Adrenal gland (tissue), 5 donors: Measurements from ENCODE around the gene AGAP1.

Source experiments
- CTCF ChIP-seq, 6 experiments: fragments of 450-650 bp in 4 of 6; fragments of 200-600 bp in 2 of 6; sonication (generic) in 1 of 6; IDR thresholded peaks; 1 replicate in 5 of 6; 2 replicates in 1 of 6; pipeline versions ENCODE4 v1.5.1 to v1.8.0; 2016 to 2021; ENCODE audit warnings: antibody characterized with exemption in 6 of 6, mild to moderate bottlenecking in 2 of 6, moderate library complexity in 1 of 6
- POLR2A ChIP-seq, 2 donors: fragments of 450-650 bp; IDR thresholded peaks; one replicate each; pipeline ENCODE4 v1.6.1; 2017; ENCODE audit warnings: antibody characterized with exemption in 2 of 2, mild to moderate bottlenecking in 2 of 2, moderate library complexity in 1 of 2
- donor health status: DM: no; HTN: no; CAD: no.

DNA sequence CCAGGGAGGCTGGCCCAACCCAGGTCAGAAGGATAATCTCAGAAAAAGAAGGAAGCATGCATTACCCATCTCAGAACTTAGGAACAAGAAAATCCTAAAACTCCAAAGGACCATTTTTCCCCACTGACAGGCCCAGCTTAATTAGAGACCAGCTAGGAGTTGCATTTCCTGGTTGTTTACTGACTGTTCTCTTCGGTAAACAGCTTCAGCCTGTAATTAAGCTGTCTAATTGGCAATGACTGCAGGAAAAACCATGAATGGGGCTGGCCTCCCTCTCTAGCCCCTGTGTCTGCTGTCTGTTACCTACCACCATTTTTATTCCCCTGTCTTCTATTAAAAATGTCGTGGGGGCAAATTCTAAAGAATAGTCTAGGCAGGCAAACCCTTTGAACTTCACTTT lies 146.5 kb downstream of the AGAP1 start:
- no peak for TF ChIP-seq CTCF (IDR thresholded peaks at IDR 0.05)
- TF ChIP-seq POLR2A (IDR thresholded peaks at IDR 0.05) = no peak
